Measurements from ENCODE around the gene VARS2. TPM values are rescaled to one million over a fixed set of nuclear protein-coding genes. Genes with fewer than 3 reads are reported as not detected.

Gene VARS2
- total RNA-seq, 1 experiment from 2014 or later: 24.6 TPM

DNA sequence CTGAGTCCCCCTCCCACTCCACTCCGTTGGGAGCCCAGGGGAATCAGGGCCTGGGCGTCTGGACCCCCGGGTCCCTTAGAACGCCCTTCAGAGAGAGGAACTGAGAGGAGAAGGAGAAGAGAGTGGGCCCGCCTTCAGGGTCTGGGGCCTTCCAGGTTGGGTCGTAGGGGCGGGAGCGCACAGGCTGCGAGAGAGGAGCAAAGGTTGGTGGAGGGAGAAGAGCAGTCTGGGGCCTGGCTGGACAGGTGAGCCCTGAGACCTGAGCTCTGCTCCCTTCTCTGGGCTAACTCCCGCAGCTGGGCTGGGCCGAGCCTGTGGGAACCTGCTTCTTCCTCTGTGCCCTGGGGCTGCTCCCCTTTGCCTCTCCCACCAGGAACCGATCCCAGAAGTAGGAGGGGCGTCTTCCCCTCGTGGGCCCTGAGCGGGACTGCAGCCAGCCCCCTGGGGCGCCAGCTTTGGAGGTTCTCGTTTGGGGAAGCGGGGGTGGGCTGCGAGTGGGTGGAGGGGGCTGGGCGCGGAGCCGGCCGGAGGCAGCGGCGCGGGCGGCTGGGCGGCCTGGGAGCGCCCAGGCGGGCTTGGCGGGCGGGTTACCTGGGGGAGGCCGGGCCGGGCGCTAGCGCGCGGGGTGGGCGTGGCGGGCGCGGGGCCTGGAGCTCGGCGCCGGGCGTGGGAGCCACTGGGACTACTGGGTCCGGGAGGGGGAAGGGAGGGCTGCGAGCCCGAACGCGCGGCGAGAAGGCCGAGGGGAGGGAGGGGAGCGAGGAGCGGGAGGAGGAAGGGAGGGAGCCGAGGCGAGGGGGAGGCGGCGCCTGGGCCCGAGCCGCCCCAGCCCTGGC, 30.1 kb upstream of the VARS2 start, which contains the start of gene DDR1:
Gene DDR1, plus strand, starts transcription at position 835 of the 836 bp plus-strand sequence. CDS start 4,211 bp downstream, outside the sequence.
- DNase-seq (ENCODE audit: extremely low read depth, low read depth): no peak

GRCh38 chr6:30884521-30885480, 29.2 kb upstream of the VARS2 start:
- no peak for DNase-seq (ENCODE audit: extremely low read depth, low read depth)

DNA sequence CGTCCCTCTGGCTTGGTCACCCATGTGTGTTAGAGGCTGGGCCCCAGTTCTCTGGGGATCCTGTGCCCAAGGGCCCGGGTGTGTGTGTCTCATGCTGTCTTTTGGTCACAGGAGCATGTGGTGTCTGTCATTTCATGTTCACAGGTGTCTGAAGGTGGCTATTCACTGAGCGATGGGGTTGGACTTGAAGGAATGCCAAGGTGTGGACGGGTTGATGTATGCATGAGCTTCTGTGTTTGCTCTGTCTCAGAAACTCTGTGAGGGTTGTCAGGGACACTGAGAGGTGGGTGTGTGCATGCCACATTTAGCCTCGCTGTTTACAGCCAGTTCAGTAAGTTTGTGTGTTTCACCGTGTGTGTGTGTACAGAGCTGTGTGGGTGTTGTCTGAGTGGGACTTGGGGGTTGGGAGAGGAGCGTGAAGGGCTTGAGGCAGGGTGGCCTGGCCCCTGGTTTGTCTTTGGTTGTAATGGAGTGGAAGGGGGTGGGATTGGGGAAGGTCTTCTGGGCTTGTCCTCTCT, 28.5 kb upstream of the VARS2 start:
- no peak for DNase-seq (ENCODE audit: extremely low read depth, low read depth)

DNA sequence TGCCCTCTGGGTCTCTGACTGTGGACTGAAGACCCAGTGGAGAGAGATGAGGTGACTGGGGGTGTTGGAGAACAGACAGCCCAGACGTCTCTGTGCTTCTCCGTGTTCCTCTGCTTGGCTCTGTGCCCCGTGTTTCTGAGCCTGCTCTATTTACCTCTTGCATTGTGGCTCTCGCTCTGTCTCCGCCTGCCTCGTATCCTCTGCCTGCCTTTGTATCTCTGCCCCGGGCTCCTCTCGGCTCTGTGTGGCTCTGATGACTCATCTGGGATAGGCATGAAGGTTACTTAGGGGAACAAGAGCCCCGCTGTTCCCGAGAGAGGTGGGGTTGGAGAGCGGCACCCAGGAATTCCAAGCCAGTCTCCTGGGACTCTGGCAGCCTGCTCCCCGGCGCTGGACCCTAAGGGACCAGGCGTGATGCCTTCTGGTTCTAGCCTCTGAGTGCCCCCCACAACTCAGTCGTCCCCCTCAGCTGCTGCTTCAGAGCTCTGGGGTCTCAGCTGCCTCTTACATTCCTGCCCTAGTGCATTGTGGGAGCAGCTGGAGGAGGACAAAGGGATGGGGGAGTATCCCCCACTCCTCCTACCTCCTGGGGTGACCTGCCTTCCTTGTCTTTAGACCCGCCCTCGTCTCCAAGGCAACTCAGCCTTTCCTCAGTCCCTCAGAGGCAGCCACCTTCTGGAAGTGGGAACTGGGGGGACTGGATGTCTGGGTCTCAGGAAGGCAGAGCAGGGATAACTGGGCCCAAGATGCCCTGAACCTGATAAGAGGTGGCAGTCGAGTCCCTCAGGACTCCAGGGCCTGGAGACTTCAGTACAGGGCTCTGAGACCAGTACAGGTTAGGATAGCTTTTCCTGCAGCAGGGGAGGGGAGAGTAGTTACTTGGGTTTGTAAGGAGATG, 27.8 kb upstream of the VARS2 start:
- DNase-seq (ENCODE audit: extremely low read depth, low read depth): peak; percentile 80

DNA sequence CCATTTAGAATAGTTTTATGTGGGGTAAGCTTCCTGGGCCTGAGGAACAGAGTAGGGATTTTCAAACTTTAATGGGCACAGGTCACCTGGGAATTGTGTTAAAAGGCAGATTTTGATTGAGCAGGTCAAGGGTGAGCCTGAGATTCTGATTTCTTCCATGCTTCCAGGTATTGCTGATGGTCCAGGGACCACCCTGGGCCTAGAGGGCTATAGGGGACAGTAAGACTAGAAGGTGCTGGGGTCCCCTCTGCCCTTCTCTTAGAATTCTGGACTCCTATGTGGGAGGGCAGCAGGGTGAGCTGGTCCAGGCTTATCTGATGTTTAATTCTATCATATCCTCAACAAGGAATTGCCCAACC, 27.2 kb upstream of the VARS2 start:
- DNase-seq (ENCODE audit: extremely low read depth, low read depth): no peak

DNA sequence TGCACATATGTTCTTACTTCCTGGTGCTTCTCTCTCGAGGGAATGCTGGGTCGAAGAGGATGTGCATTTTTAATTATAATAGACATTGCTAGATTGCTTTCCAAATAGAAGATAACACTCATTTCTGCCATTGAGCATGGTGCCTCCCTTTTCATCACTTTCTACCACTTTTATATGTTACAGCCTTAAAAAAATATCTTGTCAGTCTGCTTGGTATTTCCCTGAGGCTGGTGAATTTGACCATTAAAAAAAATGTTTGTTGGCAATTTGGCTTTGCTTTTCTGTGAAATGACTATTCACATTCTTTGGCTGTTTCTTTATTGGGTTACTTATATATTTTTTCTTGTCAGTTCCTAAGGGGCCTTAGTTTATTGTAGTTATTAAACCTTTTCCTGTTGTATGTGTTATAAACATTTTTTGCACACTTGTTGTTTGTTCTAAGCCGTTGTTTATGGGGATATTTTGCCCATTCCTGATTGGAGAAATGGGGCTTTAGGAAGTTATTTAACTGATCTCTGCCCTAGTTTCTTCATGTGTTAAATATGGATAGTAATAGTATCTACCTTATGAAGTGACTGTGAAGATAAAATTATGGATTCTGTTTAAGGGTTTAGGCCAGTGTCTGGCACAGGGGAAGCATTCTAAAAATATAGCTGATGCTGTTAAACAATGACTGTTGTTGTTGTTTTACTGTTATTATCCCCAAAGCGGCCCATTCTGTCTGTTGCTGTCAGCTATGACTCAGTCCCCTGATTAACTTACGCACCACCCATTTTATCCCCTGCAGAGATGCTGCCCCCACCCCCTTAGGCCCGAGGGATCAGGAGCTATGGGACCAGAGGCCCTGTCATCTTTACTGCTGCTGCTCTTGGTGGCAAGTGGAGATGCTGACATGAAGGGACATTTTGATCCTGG, 25.9 kb upstream of the VARS2 start:
- no peak for DNase-seq (ENCODE audit: extremely low read depth, low read depth)

DNA sequence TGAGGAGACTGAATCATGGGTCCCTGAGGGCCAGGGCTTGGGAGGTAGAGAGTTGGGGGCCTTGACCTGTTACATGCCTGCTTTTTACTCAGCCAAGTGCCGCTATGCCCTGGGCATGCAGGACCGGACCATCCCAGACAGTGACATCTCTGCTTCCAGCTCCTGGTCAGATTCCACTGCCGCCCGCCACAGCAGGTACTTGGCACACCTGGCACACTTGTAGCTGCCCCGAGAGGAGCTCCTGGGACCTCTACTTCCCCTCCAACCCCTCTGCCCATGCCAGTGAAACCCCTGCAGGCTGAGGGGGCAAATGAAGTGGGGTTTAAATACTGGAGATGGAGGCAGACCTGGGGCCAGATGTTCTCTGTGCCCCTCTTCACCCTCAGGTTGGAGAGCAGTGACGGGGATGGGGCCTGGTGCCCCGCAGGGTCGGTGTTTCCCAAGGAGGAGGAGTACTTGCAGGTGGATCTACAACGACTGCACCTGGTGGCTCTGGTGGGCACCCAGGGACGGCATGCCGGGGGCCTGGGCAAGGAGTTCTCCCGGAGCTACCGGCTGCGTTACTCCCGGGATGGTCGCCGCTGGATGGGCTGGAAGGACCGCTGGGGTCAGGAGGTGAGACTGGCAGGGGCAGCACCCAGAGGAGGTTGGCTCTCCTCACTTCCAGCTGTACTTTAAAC, 25.1 kb upstream of the VARS2 start:
- DNase-seq (ENCODE audit: extremely low read depth, low read depth): no peak

DNA sequence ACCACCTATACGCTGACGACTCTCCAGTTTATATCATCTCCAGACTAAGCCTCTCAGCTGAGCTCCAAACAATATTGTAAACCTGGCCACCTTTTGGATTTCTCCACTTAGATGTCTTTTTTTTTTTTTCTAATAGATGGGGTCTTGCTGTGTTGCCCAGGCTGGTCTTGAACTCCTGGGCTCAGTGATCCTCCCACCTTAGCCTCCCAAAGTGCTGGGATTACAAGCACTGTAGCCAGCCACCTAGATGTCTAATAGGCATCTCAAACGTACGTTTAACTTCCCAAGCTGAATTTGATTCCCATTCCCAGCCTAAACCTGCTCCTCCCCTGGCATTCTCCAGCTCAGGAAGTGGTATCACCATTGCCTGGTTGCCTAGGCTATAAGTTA, 24.5 kb upstream of the VARS2 start:
- no peak for DNase-seq (ENCODE audit: extremely low read depth, low read depth)

- DNase-seq (ENCODE audit: extremely low read depth, low read depth): no peak
Observed at GRCh38 chr6:30889921-30890645, 24.0 kb upstream of the VARS2 start.

GRCh38 chr6:30890646-30891449, 23.2 kb upstream of the VARS2 start:
- DNase-seq (ENCODE audit: extremely low read depth, low read depth): no peak

GRCh38 chr6:30891450-30891723, 22.7 kb upstream of the VARS2 start:
- no peak for DNase-seq (ENCODE audit: extremely low read depth, low read depth)

- no peak for DNase-seq (ENCODE audit: extremely low read depth, low read depth)
Observed at GRCh38 chr6:30891816-30892538, 22.1 kb upstream of the VARS2 start.

- DNase-seq (ENCODE audit: extremely low read depth, low read depth): no peak
Observed at GRCh38 chr6:30893001-30893591, 20.9 kb upstream of the VARS2 start.

GRCh38 chr6:30893666-30894065, 20.4 kb upstream of the VARS2 start:
- no peak for DNase-seq (ENCODE audit: extremely low read depth, low read depth)

- no peak for DNase-seq (ENCODE audit: extremely low read depth, low read depth)
Observed at GRCh38 chr6:30894381-30894780, 19.7 kb upstream of the VARS2 start.

DNA sequence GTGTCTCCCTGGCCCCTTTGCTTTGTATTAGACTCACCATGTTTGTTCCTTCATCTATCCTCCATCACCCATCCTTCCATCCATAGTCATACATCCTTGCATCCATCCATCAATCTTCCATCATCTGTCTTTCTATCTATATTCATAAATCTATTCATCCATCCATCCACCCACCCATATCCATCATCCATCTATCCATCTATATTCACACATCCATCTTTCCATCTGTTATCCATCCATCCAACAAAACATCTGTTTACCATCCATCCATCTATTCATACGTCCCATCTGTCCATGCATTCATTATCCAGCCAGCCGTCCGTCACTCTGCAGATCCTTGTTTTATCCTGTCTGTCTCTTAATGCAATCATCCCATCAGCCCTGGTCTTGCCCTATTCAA, 19.1 kb upstream of the VARS2 start:
- no peak for DNase-seq (ENCODE audit: extremely low read depth, low read depth)

All from NCI-H460 (cell line).